ENCODE measurements around the gene ADGRD2. TPM values are rescaled to one million over a fixed set of nuclear protein-coding genes. Genes with fewer than 3 reads are reported as not detected.

ADGRD2 gene
- total and polyA plus RNA-seq, 5 donors, result 0.05 to 0.29 (median 0.15) TPM; not detected in 2

GRCh38 chr9:124457079-124457886, 7.0 kb downstream of the ADGRD2 start:
- ATAC-seq, result no peak
- Histone ChIP-seq H3K27me3 (ENCODE audit: control insufficient read depth, insufficient read depth) (no peaks in the 10 kb centered on the region), H3K4me1 (ENCODE audit: control insufficient read depth, insufficient read depth, low read length) (no peaks in the 10 kb centered on the region), H3K4me3 (ENCODE audit: low read length) (no peak overlapping the region), H3K9me3 (ENCODE audit: control insufficient read depth, low read length) (no peaks in the 10 kb centered on the region), H3K27ac (ENCODE audit: low read length) (no peak overlapping the region)
- intact Hi-C loops (cut with DNase I), result no loop called here
- WGBS, result 81% methylated on average over 18 of the region's 18 CpGs
- DNase-seq, result no peak

- Histone ChIP-seq H3K27me3 (ENCODE audit: control insufficient read depth, insufficient read depth) (no peaks in the 10 kb centered on the region), H3K4me1 (ENCODE audit: control insufficient read depth, insufficient read depth, low read length) (no peaks in the 10 kb centered on the region), H3K9me3 (ENCODE audit: control insufficient read depth, low read length) (no peaks in the 10 kb centered on the region), H3K27ac (ENCODE audit: low read length) (no peak overlapping the region), H3K4me3 (ENCODE audit: low read length) (no peak overlapping the region)
- 74% methylated on average over 8 of the region's 8 CpGs for WGBS
- intact Hi-C loops (cut with DNase I), result no loop called here
- ATAC-seq (peak in 1 of 2 donors; percentile 8), DNase-seq (no peak)
Measured at GRCh38 chr9:124457887-124458431, 7.7 kb downstream of the ADGRD2 start.

DNA sequence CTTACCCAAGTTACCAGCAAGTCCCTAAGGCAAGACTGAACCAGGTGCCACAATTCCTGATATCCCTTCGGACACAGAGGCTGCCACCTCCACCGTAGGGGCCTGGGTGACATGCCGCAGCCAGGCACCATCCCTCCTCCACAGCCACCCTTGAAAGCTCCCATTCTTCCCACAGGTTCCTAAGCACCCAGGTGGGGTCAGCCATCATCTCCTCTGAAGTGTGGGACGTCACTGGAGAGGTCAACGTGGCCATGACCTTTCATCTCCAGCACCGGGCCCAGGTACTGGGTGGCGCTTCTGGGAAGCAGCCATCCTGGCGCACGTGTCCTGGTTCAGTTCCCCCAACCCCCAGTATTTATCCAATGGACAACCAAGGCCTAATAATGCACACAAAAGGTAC, 8.2 kb downstream of the ADGRD2 start:
- intact Hi-C loops (cut with DNase I), result no loop called here
- DNase-seq, result no peak
- Histone ChIP-seq H3K27me3 (ENCODE audit: control insufficient read depth, insufficient read depth) (no peaks in the 10 kb centered on the region), H3K27ac (ENCODE audit: low read length) (no peak overlapping the region), H3K9me3 (ENCODE audit: control insufficient read depth, low read length) (no peaks in the 10 kb centered on the region), H3K4me1 (ENCODE audit: control insufficient read depth, insufficient read depth, low read length) (no peaks in the 10 kb centered on the region), H3K4me3 (ENCODE audit: low read length) (no peak overlapping the region)
- no peak for ATAC-seq
- WGBS, result 87% methylated on average over 9 of the region's 9 CpGs

- no peak overlapping the region for H3K27ac ChIP-seq (ENCODE audit: low read length)
- intact Hi-C loops (cut with DNase I), result no loop called here
- 77% methylated on average over 1 of the region's 1 CpG for WGBS
- no peaks in the 10 kb centered on the region for H3K4me1 ChIP-seq (ENCODE audit: control insufficient read depth, insufficient read depth, low read length)
- H3K9me3 ChIP-seq (ENCODE audit: control insufficient read depth, low read length), result no peaks in the 10 kb centered on the region
- ATAC-seq (no peak), DNase-seq (no peak)
- H3K27me3 ChIP-seq (ENCODE audit: control insufficient read depth, insufficient read depth), result no peaks in the 10 kb centered on the region
- H3K4me3 ChIP-seq (ENCODE audit: low read length), result no peak overlapping the region
Measured at GRCh38 chr9:124462739-124463138, 12.5 kb downstream of the ADGRD2 start.

GRCh38 chr9:124465736-124466135, 15.5 kb downstream of the ADGRD2 start:
- H3K27ac ChIP-seq (ENCODE audit: low read length), result no peak overlapping the region
- intact Hi-C loops (cut with DNase I), result no loop called here
- no peaks in the 10 kb centered on the region for H3K27me3 ChIP-seq (ENCODE audit: control insufficient read depth, insufficient read depth)
- DNase-seq (no peak), ATAC-seq (no peak)
- no peak overlapping the region for H3K4me3 ChIP-seq (ENCODE audit: low read length)
- H3K9me3 ChIP-seq (ENCODE audit: control insufficient read depth, low read length), result no peaks in the 10 kb centered on the region
- no peaks in the 10 kb centered on the region for H3K4me1 ChIP-seq (ENCODE audit: control insufficient read depth, insufficient read depth, low read length)
- 70% methylated on average over 3 of the region's 3 CpGs for WGBS

DNA sequence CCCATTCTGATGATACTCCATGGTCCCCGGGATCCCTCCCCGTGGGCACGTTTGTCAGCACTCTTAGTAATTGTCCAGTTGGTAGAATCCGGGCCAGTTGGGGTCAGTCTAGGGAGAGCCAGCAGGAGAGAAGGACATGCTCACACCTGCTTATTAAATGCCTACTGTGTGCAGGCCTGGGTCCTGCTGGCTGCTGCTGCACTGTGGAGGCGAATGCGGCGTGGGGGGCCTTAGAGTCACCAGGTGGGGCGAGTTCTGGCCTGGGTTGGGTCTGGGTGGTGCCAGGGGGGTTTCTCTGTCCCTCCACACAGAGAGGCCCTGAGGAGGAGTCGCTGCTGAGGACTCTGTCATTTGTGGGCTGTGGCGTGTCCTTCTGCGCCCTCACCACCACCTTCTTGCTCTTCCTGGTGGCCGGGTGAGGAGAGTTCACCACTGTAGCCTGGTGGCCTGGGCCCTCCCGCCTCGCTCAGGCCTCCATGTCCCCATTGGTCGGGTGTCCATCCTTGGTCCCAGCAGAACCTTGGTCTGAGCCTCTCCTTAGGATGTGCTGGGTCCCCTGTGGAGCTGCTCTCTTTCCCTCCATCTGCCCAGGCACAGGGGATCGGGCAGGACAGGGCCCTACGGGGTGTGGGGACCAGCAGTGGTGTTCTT, 17.3 kb downstream of the ADGRD2 start:
- DNase-seq (peak in 2 of 3 donors; percentile 4 to 17), ATAC-seq (peak; percentile 15 to 22)
- intact Hi-C loops (cut with DNase I), result no loop called here
- Histone ChIP-seq H3K27ac (ENCODE audit: low read length) (no peak overlapping the region), H3K4me3 (ENCODE audit: low read length) (no peak overlapping the region), H3K4me1 (ENCODE audit: control insufficient read depth, insufficient read depth, low read length) (no peaks in the 10 kb centered on the region), H3K27me3 (ENCODE audit: control insufficient read depth, insufficient read depth) (no peaks in the 10 kb centered on the region), H3K9me3 (ENCODE audit: control insufficient read depth, low read length) (no peaks in the 10 kb centered on the region)
- WGBS, result 91% methylated on average over 17 of the region's 17 CpGs

GRCh38 chr9:124468061-124468740, 17.9 kb downstream of the ADGRD2 start:
- DNase-seq (peak in 1 of 3 donors; percentile 40), ATAC-seq (no peak)
- Histone ChIP-seq H3K27me3 (ENCODE audit: control insufficient read depth, insufficient read depth) (no peaks in the 10 kb centered on the region), H3K9me3 (ENCODE audit: control insufficient read depth, low read length) (no peaks in the 10 kb centered on the region), H3K27ac (ENCODE audit: low read length) (no peak overlapping the region), H3K4me1 (ENCODE audit: control insufficient read depth, insufficient read depth, low read length) (no peaks in the 10 kb centered on the region), H3K4me3 (ENCODE audit: low read length) (no peak overlapping the region)
- intact Hi-C loops (cut with DNase I), result no loop called here
- WGBS, result 87% methylated on average over 19 of the region's 19 CpGs

GRCh38 chr9:124469011-124469832, 19.0 kb downstream of the ADGRD2 start:
- Histone ChIP-seq H3K4me1 (ENCODE audit: control insufficient read depth, insufficient read depth, low read length) (no peaks in the 10 kb centered on the region), H3K9me3 (ENCODE audit: control insufficient read depth, low read length) (no peaks in the 10 kb centered on the region), H3K27ac (ENCODE audit: low read length) (no peak overlapping the region), H3K27me3 (ENCODE audit: control insufficient read depth, insufficient read depth) (no peaks in the 10 kb centered on the region), H3K4me3 (ENCODE audit: low read length) (no peak overlapping the region)
- 80% methylated on average over 28 of the region's 28 CpGs for WGBS
- ATAC-seq (no peak), DNase-seq (peak in 1 of 3 donors; percentile 41)
- intact Hi-C loops (cut with DNase I), result no loop called here

- Histone ChIP-seq H3K27ac (ENCODE audit: low read length) (no peak overlapping the region), H3K4me3 (ENCODE audit: low read length) (no peak overlapping the region), H3K4me1 (ENCODE audit: control insufficient read depth, insufficient read depth, low read length) (no peaks in the 10 kb centered on the region), H3K9me3 (ENCODE audit: control insufficient read depth, low read length) (no peaks in the 10 kb centered on the region), H3K27me3 (ENCODE audit: control insufficient read depth, insufficient read depth) (no peaks in the 10 kb centered on the region)
- ATAC-seq (no peak), DNase-seq (peak in 1 of 3 donors; percentile 27)
- intact Hi-C loops (cut with DNase I), result no loop called here
- 86% methylated on average over 13 of the region's 13 CpGs for WGBS
Measured at GRCh38 chr9:124470306-124470705, 20.1 kb downstream of the ADGRD2 start.

GRCh38 chr9:124470726-124471125, 20.5 kb downstream of the ADGRD2 start:
- 76% methylated on average over 7 of the region's 7 CpGs for WGBS
- peak in 1 of 3 donors; percentile 7 for DNase-seq
- Histone ChIP-seq H3K27ac (ENCODE audit: low read length) (no peak overlapping the region), H3K27me3 (ENCODE audit: control insufficient read depth, insufficient read depth) (no peaks in the 10 kb centered on the region), H3K4me1 (ENCODE audit: control insufficient read depth, insufficient read depth, low read length) (no peaks in the 10 kb centered on the region), H3K4me3 (ENCODE audit: low read length) (no peak overlapping the region), H3K9me3 (ENCODE audit: control insufficient read depth, low read length) (no peaks in the 10 kb centered on the region)
- no peak for ATAC-seq
- intact Hi-C loops (cut with DNase I), result no loop called here

Measured in right cardiac atrium (tissue), 5 donors.